Measurements from ENCODE around the gene AKT3.

- no peak for TF ChIP-seq CTCF (IDR thresholded peaks at IDR 0.05; ENCODE audit: control extremely low read depth in 1 of 3, insufficient read depth in 1 of 3, low read depth in 1 of 3, low read length in 3 of 3)
- TF ChIP-seq JUN (IDR thresholded peaks at IDR 0.05; ENCODE audit: low read depth, low read length) = no peak
- no peak for TF ChIP-seq CEBPB (IDR thresholded peaks at IDR 0.05; ENCODE audit: low read depth, low read length)
- TF ChIP-seq NANOG (IDR thresholded peaks at IDR 0.05; ENCODE audit: insufficient read depth, low read depth, low read length, poor library complexity, severe bottlenecking) = no peak
- TF ChIP-seq POLR2AphosphoS5 (IDR thresholded peaks at IDR 0.05; ENCODE audit: low read depth, low read length) = no peak
- no peak for TF ChIP-seq NRF1 (IDR thresholded peaks at IDR 0.05; ENCODE audit: low read depth, low read length)
- no peak for TF ChIP-seq SIX5 (IDR thresholded peaks at IDR 0.05; ENCODE audit: low read depth, low read length)
- no peak for TF ChIP-seq CHD7 (IDR thresholded peaks at IDR 0.05; ENCODE audit: insufficient replicate concordance, low read length)
- TF ChIP-seq POLR2A (IDR thresholded peaks at IDR 0.05; ENCODE audit: control extremely low read depth in 1 of 2, low read depth in 2 of 2, low read length in 2 of 2) = no peak
- TF ChIP-seq EP300 (IDR thresholded peaks at IDR 0.05; ENCODE audit: borderline replicate concordance in 1 of 2, low read depth in 2 of 2, low read length in 2 of 2) = no peak
These were observed 285.2 kb downstream of the AKT3 start for GRCh38 chr1:243564814-243565213.

Data from H1 (cell line).